ENCODE data around the gene APLP2. TPM values are rescaled to one million over a fixed set of nuclear protein-coding genes. Genes with fewer than 3 reads are reported as not detected.
"Not testable (repeated sequence)": the region's sequence is repeated elsewhere in the genome, so short reads cannot be mapped to it uniquely, and the experiment has no call there.

APLP2 gene
- total RNA-seq, 1 donor from 2014 or later = 268 TPM

DNA sequence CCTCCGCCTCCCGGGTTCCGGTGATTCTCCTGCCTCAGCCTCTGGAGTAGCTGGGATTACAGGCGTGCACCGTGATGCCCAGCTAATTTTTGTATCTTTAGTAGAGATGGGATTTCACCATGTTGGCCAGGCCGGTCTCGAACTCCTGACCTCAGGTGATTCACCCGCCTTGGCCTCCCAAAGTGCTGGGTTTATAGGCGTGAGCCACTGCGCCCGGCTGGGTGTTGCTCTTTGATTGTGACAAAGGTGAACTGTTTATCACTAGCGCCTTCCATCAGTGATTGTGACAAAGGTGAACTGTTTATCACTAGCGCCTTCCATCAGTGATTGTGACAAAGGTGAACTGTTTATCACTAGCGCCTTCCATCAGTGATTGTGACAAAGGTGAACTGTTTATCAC is 123.9 kb downstream of the APLP2 start:
- ATAC-seq (ENCODE audit: poor library complexity); intact Hi-C loops (cut with DNase I); DNase-seq: not testable (repeated sequence)

Other genes with a start within 250 kb of the APLP2 start
- gene NFRKB, start 174.3 kb upstream of the APLP2 start, total RNA-seq = 9.5 TPM
- 4.9 TPM for gene PRDM10, start 67.1 kb upstream of the APLP2 start, total RNA-seq
- 1.8 TPM for gene ST14, start 89.9 kb downstream of the APLP2 start, total RNA-seq
- gene ZBTB44, start 245.0 kb downstream of the APLP2 start, total RNA-seq = 49.0 TPM

All from Right ventricle myocardium superior (tissue), 1 donor.